ENCODE results near the gene IFNLR1. TPM values are rescaled to one million over a fixed set of nuclear protein-coding genes. Genes with fewer than 3 reads are reported as not detected.

The IFNLR1 gene
- total RNA-seq (ENCODE audit: unreplicated experiment): 0.47 TPM
- long read RNA-seq: 0 reads

DNA sequence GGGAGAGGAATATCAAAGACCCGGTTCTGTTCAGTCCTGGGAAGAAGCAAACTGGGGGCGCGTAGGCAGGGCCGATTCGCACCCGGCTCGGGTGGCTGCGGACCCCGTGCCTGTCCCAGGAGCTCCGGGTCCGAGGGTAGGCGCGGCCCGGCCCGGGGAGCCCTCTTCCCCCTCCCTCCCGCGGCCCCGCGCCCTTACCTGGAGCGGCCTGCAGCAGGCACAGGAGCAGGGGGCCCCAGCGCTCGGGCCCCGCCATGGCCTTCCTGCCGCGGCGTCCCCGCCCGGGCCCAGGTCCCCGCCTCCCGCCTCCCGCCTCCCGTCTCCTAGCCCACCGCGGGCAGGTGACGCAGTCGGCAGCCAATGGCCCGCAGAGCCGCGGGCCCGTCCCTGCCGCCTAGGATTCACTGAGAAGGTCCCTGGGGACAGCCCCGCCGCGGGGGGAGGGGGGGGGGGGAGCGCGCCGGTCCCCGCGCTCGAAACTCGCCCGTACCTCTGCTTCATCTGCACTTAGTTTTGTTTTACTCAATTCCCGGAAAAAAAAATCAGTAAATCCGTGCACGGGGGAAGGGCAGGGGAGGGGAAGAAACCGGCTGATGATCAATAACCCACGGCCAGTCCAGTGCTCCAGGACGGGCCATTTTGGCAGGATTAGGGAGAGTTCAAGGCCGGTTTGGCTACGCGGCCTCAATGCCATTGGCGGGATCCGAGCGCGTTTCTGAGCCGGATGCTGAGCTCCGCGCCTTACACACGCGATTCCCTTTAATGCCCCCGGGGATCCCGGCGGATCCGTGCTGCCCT lies at the start of gene IFNLR1:
Gene IFNLR1, minus strand, starts transcription at position 297 of the 798 bp plus-strand sequence. Its CDS starts 41 bp downstream, at position 256.
- Mint-ChIP-seq H3K36me3 (ENCODE audit: unreplicated experiment) (no peaks in the 10 kb centered on the region), H3K9me3 (ENCODE audit: unreplicated experiment) (peaks cover 5% of the 10 kb centered on the region), H3K27ac (ENCODE audit: unreplicated experiment) (no peak within 1 kb of the TSS), H3K27me3 (ENCODE audit: unreplicated experiment) (peaks cover 13% of the 10 kb centered on the region), H3K4me1 (ENCODE audit: low read depth, unreplicated experiment) (peaks cover 2% of the 10 kb centered on the region), H3K4me3 (ENCODE audit: unreplicated experiment) (peak within 1 kb of the TSS; percentile 82)
- TF ChIP-seq, protein P1, sequence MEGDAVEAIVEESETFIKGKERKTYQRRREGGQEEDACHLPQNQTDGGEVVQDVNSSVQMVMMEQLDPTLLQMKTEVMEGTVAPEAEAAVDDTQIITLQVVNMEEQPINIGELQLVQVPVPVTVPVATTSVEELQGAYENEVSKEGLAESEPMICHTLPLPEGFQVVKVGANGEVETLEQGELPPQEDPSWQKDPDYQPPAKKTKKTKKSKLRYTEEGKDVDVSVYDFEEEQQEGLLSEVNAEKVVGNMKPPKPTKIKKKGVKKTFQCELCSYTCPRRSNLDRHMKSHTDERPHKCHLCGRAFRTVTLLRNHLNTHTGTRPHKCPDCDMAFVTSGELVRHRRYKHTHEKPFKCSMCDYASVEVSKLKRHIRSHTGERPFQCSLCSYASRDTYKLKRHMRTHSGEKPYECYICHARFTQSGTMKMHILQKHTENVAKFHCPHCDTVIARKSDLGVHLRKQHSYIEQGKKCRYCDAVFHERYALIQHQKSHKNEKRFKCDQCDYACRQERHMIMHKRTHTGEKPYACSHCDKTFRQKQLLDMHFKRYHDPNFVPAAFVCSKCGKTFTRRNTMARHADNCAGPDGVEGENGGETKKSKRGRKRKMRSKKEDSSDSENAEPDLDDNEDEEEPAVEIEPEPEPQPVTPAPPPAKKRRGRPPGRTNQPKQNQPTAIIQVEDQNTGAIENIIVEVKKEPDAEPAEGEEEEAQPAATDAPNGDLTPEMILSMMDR (IDR thresholded peaks at IDR 0.05; ENCODE audit: partially characterized antibody, unreplicated experiment): no peak
- DNase-seq: peak; percentile 48

DNA sequence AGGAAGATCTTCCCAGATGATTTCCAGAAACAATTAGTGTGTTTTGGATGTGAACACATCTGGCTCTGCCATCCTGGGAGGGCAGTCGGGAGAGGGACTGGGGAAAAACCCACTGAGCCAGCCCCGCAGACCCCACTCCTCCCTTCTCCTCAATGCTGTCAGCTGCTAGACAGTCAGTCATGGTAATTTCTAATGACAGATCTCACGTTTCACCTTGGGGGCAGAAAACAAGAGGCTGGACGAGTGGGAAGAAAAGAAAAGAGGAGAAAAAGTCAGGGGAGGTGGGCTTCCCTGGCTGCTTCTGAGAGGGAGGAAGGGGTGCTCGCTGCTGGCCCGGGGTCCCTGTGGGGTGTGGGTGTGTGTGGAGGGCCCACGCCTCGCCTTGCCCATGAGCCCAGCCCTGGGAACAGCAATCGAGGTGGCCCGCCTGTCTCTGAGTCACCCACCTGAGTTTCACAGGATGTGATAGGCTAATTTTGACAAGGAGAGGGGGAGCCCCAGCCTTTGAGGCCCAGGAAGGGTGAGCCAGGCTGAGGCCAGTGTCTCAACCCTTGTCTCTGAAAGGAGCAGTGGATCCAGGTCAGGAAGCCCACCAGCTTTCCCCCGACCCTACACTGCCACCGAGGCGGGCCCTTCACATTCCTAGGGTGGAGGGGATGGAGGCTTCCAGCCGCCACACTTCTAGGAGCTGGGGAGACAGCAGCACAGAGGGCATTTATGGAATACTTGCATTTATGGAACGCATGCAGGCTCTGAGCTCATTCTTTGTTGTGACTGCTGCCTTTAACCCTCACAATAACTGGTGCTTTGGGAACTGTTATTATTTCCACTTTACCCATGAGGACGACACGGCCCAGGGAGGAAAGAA lies 49.1 kb upstream of the IFNLR1 start:
- H3K9me3 Mint-ChIP-seq (ENCODE audit: unreplicated experiment): no peaks in the 10 kb centered on the region
- no peak overlapping the region for H3K27ac Mint-ChIP-seq (ENCODE audit: unreplicated experiment)
- DNase-seq: no peak
- no peaks in the 10 kb centered on the region for H3K36me3 Mint-ChIP-seq (ENCODE audit: unreplicated experiment)
- H3K4me3 Mint-ChIP-seq (ENCODE audit: unreplicated experiment): no peak overlapping the region
- no peaks in the 10 kb centered on the region for H3K27me3 Mint-ChIP-seq (ENCODE audit: unreplicated experiment)
- TF ChIP-seq, protein P1 (IDR thresholded peaks at IDR 0.05; ENCODE audit: partially characterized antibody, unreplicated experiment): no peak
- peaks cover 2% of the 10 kb centered on the region for H3K4me1 Mint-ChIP-seq (ENCODE audit: low read depth, unreplicated experiment)

DNA sequence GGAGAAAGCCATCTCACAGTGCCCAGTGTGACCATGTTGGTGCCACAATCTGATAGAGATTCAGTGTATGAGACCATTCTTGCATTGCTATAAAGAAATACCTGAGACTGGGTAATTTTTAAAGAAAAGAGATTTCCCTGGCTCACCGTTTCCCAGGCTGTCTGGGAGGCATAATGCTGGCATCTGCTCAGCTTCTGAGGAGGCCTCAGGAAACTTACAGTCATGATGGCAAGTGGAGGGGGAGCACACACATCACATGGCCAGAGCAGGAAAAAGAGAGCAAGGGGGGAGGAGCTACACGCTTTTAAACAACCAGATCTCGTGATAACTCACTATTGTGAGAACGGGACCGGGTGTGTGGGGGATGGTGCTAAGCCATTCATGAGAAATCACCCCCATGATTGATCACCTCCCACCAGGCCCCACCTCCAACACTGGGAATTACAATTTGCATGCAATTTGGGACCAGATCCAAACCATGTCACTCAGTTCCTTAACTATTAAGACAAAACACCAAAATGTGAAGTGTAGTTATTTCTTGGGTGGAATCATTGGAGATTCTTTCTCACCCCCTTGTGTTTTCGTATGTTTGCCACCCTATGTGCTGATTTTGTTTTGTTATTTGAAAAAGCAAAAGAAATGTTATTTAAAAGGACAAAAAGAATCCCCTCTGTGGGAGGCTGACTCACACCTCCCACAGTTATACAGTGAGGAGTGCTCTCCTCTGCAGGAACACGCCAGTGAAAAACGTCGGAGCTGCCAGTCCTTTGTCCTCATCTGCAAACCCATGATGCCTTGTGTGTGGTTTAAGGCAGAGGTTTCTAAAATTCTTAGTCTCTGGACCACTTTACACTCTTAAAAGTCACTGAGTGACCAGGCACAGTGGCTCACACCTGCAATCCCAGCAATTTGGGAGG lies 46.9 kb upstream of the IFNLR1 start:
- no peak for DNase-seq
- Mint-ChIP-seq H3K27ac (ENCODE audit: unreplicated experiment) (no peak overlapping the region), H3K27me3 (ENCODE audit: unreplicated experiment) (no peaks in the 10 kb centered on the region), H3K4me1 (ENCODE audit: low read depth, unreplicated experiment) (peaks cover 2% of the 10 kb centered on the region), H3K36me3 (ENCODE audit: unreplicated experiment) (no peaks in the 10 kb centered on the region), H3K9me3 (ENCODE audit: unreplicated experiment) (no peaks in the 10 kb centered on the region), H3K4me3 (ENCODE audit: unreplicated experiment) (no peak overlapping the region)
- TF ChIP-seq, protein P1 (IDR thresholded peaks at IDR 0.05; ENCODE audit: partially characterized antibody, unreplicated experiment): no peak

DNA sequence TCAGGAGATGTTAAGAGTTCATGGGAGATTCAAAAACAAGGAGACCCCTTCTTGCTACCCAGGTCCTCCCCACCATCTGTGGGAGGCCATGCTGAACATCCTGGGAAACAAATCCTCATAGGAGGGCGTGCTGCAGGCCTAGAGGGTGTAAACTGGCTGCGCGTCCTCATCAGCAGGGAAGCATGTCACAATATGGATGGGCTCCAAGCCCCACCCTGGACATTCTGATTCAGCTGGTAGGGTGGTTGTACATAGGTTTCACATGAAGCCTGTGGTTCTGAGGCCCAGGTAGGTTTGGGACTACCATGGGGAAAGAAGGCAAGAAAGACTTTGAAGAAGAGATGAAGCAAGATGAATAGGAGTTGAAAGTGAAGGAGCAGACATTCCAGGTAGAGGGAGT lies 44.6 kb upstream of the IFNLR1 start:
- no peak overlapping the region for H3K4me3 Mint-ChIP-seq (ENCODE audit: unreplicated experiment)
- H3K4me1 Mint-ChIP-seq (ENCODE audit: low read depth, unreplicated experiment): no peaks in the 10 kb centered on the region
- no peaks in the 10 kb centered on the region for H3K36me3 Mint-ChIP-seq (ENCODE audit: unreplicated experiment)
- no peak for DNase-seq
- H3K27ac Mint-ChIP-seq (ENCODE audit: unreplicated experiment): no peak overlapping the region
- H3K9me3 Mint-ChIP-seq (ENCODE audit: unreplicated experiment): no peaks in the 10 kb centered on the region
- TF ChIP-seq, protein P1 (IDR thresholded peaks at IDR 0.05; ENCODE audit: partially characterized antibody, unreplicated experiment): no peak
- no peaks in the 10 kb centered on the region for H3K27me3 Mint-ChIP-seq (ENCODE audit: unreplicated experiment)
